Keratinocyte (primary cell): Measurements from ENCODE around the gene KLF5. TPM values are rescaled to one million over a fixed set of nuclear protein-coding genes. Genes with fewer than 3 reads are reported as not detected.
A peak's percentile ranks its signal among the peaks of the same experiment; 100 is the strongest.

Experiments used
- DNase-seq: peaks from one replicate; pipeline ENCODE4 v3.0.0-alpha.2; 2011; ENCODE audit warnings: low read depth, missing footprints, low spot score
- FAIRE-seq: peaks from 2 replicates; lab custom pipeline; 2011; peaks lifted over from hg19 to GRCh38; lab: Jason Lieb, UNC
- H2AFZ ChIP-seq: 2 replicates; pipeline ENCODE4 v1.6.0; 2012; ENCODE audit warnings: low read length, control low read depth, inconsistent platforms; ENCODE audit not compliant: control insufficient read depth
- H3K27ac ChIP-seq: 2 replicates; pipeline ENCODE4 v1.5.1; 2011; ENCODE audit warnings: low read length; ENCODE audit not compliant: control insufficient read depth, insufficient read depth
- H3K27me3 ChIP-seq: 3 replicates; pipeline ENCODE4 v1.6.0; 2011; ENCODE audit warnings: low read length; ENCODE audit not compliant: control insufficient read depth, insufficient read depth; ENCODE audit errors: extremely low read depth
- H3K36me3 ChIP-seq, 2 experiments: 2 replicates in 1 of 2; 3 replicates in 1 of 2; pipeline ENCODE4 v1.5.1; 2011; ENCODE audit warnings: low read length in 2 of 2, mild to moderate bottlenecking in 1 of 2; ENCODE audit not compliant: control insufficient read depth in 2 of 2, insufficient read depth in 2 of 2; ENCODE audit errors: extremely low read depth in 1 of 2
- H3K4me1 ChIP-seq: 3 replicates; pipeline ENCODE4 v1.5.1; 2011; ENCODE audit warnings: low read length; ENCODE audit not compliant: control insufficient read depth, insufficient read depth; ENCODE audit errors: extremely low read depth
- H3K4me2 ChIP-seq: 3 replicates; pipeline ENCODE4 v1.6.0; 2011; ENCODE audit warnings: low read depth, low read length; ENCODE audit not compliant: control insufficient read depth, insufficient read depth; ENCODE audit errors: extremely low read depth
- H3K4me3 ChIP-seq, 3 experiments: fragments of 200-600 bp in 1 of 3; sonication (generic) in 1 of 3; 2 replicates in 2 of 3; 3 replicates in 1 of 3; pipeline ENCODE4 v1.5.1; 2011 to 2016; ENCODE audit warnings: low read length in 3 of 3, mild to moderate bottlenecking in 3 of 3, control low read depth in 2 of 3, inconsistent platforms in 1 of 3, low read depth in 1 of 3, mixed read lengths in 1 of 3, mixed run types in 1 of 3, moderate library complexity in 1 of 3; ENCODE audit not compliant: control insufficient read depth in 2 of 3, insufficient read depth in 2 of 3; ENCODE audit errors: extremely low read depth in 1 of 3
- H3K79me2 ChIP-seq: 2 replicates; pipeline ENCODE4 v1.6.0; 2012; ENCODE audit warnings: low read length; ENCODE audit not compliant: control insufficient read depth, insufficient read depth
- H3K9ac ChIP-seq: 3 replicates; pipeline ENCODE4 v1.6.0; 2011; ENCODE audit warnings: low read length; ENCODE audit not compliant: control insufficient read depth, insufficient read depth; ENCODE audit errors: extremely low read depth
- H3K9me1 ChIP-seq: 3 replicates; pipeline ENCODE4 v1.6.0; 2011; ENCODE audit warnings: low read length; ENCODE audit not compliant: control insufficient read depth, insufficient read depth; ENCODE audit errors: extremely low read depth
- H3K9me3 ChIP-seq: 2 replicates; pipeline ENCODE4 v1.5.1; 2012; ENCODE audit warnings: low read depth, low read length; ENCODE audit not compliant: control insufficient read depth
- H4K20me1 ChIP-seq: 3 replicates; pipeline ENCODE4 v1.6.0; 2011; ENCODE audit warnings: low read length; ENCODE audit not compliant: control insufficient read depth, insufficient read depth; ENCODE audit errors: extremely low read depth
- EZH2 ChIP-seq: IDR thresholded peaks from one replicate; pipeline ENCODE4 v1.6.1; 2012; ENCODE audit warnings: inconsistent platforms, mild to moderate bottlenecking, low read length, moderate library complexity
- dilution Hi-C: fragments of 300-500 bp; cut with MboI; formaldehyde crosslinking; loops from one replicate; pipeline ENCODE4 v1.7.0; 2020; ENCODE audit warnings: low sequenced_read_pairs; ENCODE audit not compliant: extremely low pct_ligation_motif_present
- polyA plus RNA-seq, 5 experiments: library from polyadenylated mRNA; depleted of rRNA in 3 of 5; stranded (reverse) in 3 of 5; stranded (forward) in 1 of 5; unstranded in 1 of 5; fragments of >200 nt; gene quantifications; 1 replicate in 1 of 5; 2 replicates in 3 of 5; 3 replicates in 1 of 5; pipeline versions ENCODE4 v1.2.1 to v1.2.3, GENCODE V29; 2011 to 2012; ENCODE audit warnings: missing spikeins in 2 of 5, low read depth in 1 of 5, low replicate concordance in 1 of 5
- TF ChIP-seq, protein P1 (sequence below), 3 experiments: IDR thresholded peaks in 1 of 3; conservative IDR thresholded peaks in 1 of 3; optimal IDR thresholded peaks in 1 of 3; 2 replicates in 2 of 3; 3 replicates in 1 of 3; pipeline versions ENCODE3 to v1.5.1; 2011; ENCODE audit warnings: low read length in 3 of 3, mild to moderate bottlenecking in 3 of 3, moderate library complexity in 2 of 3, control low read depth in 1 of 3, inconsistent platforms in 1 of 3; ENCODE audit not compliant: insufficient read depth in 2 of 3; ENCODE audit errors: extremely low read depth in 1 of 3

Gene KLF5
- polyA plus RNA-seq, 1 donor (not counting 4 experiments of a cell fraction or from before 2014, with no cell fraction given) = 162 TPM

DNA sequence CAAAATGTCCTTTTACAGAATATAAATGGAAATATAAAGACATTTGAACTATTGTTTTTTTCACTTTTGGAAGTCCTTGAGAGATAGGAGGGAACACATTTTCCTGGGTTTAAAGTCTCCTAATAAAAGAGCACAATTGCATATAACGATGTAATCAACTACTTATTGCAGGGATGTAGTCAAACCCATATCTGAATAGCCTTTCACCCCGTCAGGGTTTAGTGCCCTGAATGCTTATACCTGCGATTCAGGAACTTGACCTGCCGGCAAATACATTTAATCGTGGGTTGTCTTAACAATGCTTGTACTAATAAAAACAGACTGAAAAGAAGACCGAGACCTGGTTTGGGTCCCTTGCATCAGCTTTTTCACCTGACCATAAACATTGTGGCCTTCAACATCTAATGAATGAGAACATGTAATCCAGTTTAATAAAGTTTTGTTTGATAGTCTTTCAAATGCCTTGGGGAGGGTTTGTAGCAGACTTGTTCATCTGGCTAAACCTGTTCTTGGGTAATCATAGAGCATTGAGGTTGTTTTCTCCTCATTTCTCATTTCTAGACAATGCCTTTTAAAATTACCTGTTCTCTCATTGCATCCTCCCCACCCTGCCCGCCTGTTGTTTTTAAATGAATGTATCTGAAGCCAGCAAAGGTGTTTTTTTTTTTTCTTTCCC is 7.0 kb downstream of the KLF5 start:
- dilution Hi-C loops = no loop called here
- Histone ChIP-seq H3K9ac (peak overlapping the region; percentile 96), H3K27ac (peak overlapping the region; percentile 97), H3K9me1 (no peaks in the 10 kb centered on the region), H3K4me1 (peaks cover 75% of the 10 kb centered on the region), H3K4me3 (peak overlapping the region in 2 of 3 experiments; percentile 14 to 46), H3K27me3 (no peaks in the 10 kb centered on the region), H4K20me1 (peaks cover 7% of the 10 kb centered on the region), H2AFZ (no peak overlapping the region), H3K36me3 (peaks cover 8 to 38% of the 10 kb centered on the region in 2 experiments), H3K9me3 (no peaks in the 10 kb centered on the region), H3K79me2 (peaks cover 98% of the 10 kb centered on the region), H3K4me2 (peak overlapping the region; percentile 83)
- FAIRE-seq = peak; percentile 79
- DNase-seq = no peak
- TF ChIP-seq EZH2 = no peak
- TF ChIP-seq, protein P1, sequence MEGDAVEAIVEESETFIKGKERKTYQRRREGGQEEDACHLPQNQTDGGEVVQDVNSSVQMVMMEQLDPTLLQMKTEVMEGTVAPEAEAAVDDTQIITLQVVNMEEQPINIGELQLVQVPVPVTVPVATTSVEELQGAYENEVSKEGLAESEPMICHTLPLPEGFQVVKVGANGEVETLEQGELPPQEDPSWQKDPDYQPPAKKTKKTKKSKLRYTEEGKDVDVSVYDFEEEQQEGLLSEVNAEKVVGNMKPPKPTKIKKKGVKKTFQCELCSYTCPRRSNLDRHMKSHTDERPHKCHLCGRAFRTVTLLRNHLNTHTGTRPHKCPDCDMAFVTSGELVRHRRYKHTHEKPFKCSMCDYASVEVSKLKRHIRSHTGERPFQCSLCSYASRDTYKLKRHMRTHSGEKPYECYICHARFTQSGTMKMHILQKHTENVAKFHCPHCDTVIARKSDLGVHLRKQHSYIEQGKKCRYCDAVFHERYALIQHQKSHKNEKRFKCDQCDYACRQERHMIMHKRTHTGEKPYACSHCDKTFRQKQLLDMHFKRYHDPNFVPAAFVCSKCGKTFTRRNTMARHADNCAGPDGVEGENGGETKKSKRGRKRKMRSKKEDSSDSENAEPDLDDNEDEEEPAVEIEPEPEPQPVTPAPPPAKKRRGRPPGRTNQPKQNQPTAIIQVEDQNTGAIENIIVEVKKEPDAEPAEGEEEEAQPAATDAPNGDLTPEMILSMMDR (optimal IDR thresholded peaks at IDR 0.05 in 1 of 3, IDR thresholded peaks at IDR 0.05 in 1 of 3, conservative IDR thresholded peaks at IDR 0.05 in 1 of 3; ENCODE audit: extremely low read depth in 1 of 3, insufficient read depth in 2 of 3, low read length in 3 of 3) = no peak

GRCh38 chr13:73069206-73069805 is 10.5 kb downstream of the KLF5 start:
- H3K27ac ChIP-seq = peak overlapping the region; percentile 19
- TF ChIP-seq EZH2 = no peak
- TF ChIP-seq, protein P1 (optimal IDR thresholded peaks at IDR 0.05 in 1 of 3, IDR thresholded peaks at IDR 0.05 in 1 of 3, conservative IDR thresholded peaks at IDR 0.05 in 1 of 3; ENCODE audit: extremely low read depth in 1 of 3, insufficient read depth in 2 of 3, low read length in 3 of 3) = no peak
- no peak for DNase-seq

More at GRCh38 chr13:73069206-73069805, 10.5 kb downstream of the KLF5 start:
- H3K4me3 ChIP-seq = peak overlapping the region in 2 of 3 experiments; percentile 9 to 22
- H3K4me2 ChIP-seq = peak overlapping the region; percentile 86
- H3K79me2 ChIP-seq = peaks cover 96% of the 10 kb centered on the region
- dilution Hi-C loops = no loop called here
- no peak overlapping the region for H3K9ac ChIP-seq
- H3K4me1 ChIP-seq = peaks cover 68% of the 10 kb centered on the region
- H3K9me1 ChIP-seq = no peaks in the 10 kb centered on the region
- H2AFZ ChIP-seq = no peak overlapping the region
- FAIRE-seq = no peak
- H4K20me1 ChIP-seq = no peaks in the 10 kb centered on the region
- H3K27me3 ChIP-seq = no peaks in the 10 kb centered on the region
- H3K9me3 ChIP-seq = no peaks in the 10 kb centered on the region
- peaks cover 3 to 27% of the 10 kb centered on the region in 2 experiments for H3K36me3 ChIP-seq
